MM.1S (cell line): Measurements from ENCODE around the gene CD200R1L.

Source experiments
- CTCF ChIP-seq: fragments of 300-600 bp; sonication (generic); IDR thresholded peaks from 2 replicates; pipeline ENCODE4 v1.5.1; 2016; ENCODE audit warnings: antibody characterized with exemption, low read length, mixed read lengths
- EZH2 ChIP-seq: fragments of 300-600 bp; sonication (generic); optimal IDR thresholded peaks from 2 replicates; pipeline ENCODE3; 2017; ENCODE audit warnings: low read depth, mild to moderate bottlenecking, antibody characterized with exemption, low read length, mixed read lengths
- EZH2phosphoT487 ChIP-seq: fragments of 300-600 bp; sonication (generic); IDR thresholded peaks from 2 replicates; pipeline ENCODE4 v1.6.1; 2018; ENCODE audit warnings: antibody characterized with exemption, low read length

GRCh38 chr3:112808136-112808535 lies 38.5 kb downstream of the CD200R1L start:
- no peak for TF ChIP-seq CTCF
- no peak for TF ChIP-seq EZH2phosphoT487
- TF ChIP-seq EZH2: no peak
